ENCODE results near the gene UMODL1.

Gene UMODL1

DNA sequence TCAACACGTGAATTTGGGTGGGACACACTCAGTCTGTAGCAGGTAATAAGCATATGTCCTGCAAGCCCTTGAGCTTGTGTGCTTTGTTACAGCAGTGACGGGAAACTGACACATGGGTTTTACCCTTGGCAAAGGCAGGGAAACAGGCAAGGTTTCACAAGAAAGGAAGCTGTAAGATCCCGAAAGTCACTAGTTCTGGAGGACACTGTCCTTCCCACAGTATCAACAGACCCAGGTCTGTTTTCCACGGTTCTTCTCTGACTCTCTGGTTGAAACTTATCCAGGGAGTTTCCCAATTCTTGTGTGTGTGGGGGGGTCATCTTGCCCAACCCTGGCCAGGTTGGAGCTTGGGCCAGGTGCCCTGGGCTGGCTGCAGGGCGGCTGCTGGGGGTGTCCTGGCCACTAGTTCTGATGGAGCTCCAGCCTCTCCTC is 31.6 kb upstream of the UMODL1 start:
- no peak for DNase-seq

DNA sequence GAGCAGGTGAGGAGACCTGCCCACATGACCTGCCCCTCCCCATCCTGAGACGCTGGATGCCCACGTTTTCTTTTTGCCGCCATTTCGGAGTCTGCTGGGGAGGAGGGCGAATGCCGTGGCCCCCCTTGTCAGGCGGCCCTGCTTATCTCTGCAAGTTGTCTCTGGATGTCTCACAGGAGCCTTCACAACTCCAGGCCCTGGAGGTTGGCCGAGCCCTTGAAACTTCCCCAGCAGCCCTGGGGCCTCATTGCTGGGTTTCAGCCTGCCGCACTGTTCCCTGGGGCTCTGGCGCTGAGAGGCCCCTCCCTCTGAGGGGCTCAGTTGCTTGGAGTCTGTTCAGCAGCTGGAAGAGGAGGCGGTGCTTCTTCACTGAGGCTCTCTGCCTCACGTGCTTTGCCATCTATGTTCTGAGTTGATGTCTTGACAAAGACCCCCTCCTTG is 31.2 kb upstream of the UMODL1 start:
- no peak for DNase-seq

DNA sequence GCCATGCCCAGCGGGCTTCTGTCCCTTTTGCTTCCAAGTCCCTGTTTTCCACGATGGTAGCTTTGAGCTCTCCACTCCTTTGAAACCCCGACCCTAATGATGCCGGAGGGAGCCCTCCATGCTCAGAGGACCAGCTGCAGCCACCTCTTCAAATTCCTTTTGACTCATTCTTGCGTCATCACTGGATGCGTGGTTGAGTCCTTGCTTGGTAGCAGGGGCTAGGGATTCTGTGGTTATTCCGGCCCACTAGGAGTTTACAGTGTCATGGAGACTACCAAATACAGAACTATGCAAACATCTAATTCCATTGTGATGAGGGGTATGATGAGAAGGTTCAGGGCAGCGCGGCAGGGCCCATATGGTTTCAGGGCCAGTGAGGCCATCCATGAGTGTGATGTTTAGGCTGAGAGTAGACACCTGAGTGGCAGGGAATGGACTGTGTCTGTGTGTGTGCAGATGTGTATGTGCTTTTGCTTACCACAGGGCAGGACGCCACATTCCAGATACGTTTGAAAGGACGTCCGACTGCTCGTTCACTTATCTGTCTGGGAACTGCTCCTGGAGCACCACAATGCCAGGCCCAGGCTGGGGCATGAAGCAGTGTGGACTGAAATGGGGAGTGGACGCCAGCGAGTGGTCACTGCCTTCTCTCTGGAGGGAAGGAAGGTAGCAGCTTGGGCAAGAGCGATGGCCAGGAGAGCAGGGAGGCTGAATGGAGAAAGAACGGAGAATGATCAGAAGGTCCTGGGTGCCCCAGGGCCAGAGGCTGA is 30.5 kb upstream of the UMODL1 start:
- no peak for DNase-seq

DNA sequence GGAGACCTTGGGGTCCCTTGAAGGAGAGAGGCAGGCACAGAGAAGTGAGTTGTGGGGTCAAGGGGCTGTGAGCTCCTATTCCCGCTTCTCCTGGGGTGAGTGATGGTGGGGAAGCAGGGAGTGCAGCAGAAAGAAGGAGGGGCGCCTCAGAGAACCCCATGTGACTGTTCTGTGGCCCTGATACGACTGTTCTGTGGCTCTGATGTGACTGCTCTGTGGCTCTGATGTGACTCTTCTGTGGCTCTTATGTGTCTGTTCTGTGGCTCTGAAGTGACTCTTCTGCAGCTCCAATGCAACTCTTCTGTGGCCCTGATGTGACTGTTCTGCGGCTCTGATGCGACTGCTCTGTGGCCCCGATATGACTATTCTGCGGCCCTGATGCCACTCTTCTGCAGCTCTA is 29.9 kb upstream of the UMODL1 start:
- no peak for DNase-seq

DNA sequence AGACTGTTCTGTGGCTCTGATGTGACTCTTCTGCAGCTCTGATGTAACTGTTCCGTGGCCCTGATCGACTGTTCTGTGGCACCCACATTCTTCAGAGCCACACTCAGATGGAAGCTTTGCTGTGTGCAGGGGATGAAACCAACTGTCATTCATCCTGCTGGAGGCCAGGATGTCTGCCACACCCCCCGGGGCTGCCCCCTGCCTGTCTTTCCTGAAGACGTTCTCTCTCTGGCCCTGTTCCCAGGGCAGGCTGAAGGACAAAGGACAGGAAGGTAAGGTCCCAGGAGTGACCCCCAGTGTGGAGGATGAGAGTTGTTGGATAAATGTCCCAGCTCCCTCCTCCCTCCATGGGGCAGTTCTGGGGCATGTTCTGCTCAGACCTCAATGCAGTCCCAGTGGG is 29.4 kb upstream of the UMODL1 start:
- no peak for DNase-seq

DNA sequence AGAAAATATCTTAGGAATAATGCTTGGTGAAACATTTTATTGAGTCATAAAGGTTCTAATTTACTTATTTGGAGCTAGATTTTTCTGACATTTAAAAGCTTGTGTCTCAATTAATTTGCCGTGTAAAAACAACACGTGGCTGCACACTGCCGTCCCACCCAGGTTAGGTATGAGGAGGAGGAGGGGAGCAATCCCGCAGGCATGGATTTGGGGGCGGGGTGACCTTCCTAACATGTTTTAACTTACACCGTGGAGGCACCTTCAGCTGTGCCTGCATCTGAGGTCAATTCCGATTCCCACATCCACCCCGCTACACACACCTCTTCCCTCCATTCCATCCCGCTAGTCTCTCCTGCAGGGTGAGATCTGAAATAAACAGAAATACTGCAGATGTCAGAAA is 28.5 kb upstream of the UMODL1 start:
- DNase-seq = no peak

DNA sequence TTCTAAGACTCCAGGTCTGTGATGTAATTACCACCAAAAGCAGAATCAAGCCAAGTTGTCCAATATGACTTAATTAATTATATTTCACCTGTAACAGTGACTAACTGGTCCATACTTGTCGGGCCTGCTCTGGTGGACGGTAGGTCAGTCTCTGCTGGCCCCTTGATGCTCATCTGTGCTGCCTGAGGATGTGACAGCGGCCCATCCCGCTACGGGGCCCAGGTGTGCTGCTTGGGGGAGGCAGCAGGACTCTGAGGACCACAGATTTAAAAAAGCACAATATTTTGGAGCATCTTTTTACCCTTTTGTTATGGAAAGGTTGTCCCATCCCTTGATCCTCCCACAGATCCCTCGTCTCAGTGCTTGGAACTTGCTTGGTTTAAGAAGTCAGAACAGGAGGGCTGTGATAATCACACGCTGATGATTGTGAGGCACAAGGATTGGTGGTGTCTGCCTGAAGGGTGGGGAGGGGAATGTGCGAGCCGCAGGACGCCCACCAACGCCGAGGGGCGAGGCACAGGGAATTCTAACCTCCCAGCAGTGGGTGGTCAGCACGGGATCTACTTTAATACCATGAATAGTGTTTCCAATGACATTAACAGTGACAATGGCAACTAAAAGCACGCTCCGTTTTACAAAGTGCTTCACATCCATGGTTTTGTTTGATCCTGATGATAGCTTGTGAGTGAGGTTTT is 27.8 kb upstream of the UMODL1 start:
- no peak for DNase-seq

DNA sequence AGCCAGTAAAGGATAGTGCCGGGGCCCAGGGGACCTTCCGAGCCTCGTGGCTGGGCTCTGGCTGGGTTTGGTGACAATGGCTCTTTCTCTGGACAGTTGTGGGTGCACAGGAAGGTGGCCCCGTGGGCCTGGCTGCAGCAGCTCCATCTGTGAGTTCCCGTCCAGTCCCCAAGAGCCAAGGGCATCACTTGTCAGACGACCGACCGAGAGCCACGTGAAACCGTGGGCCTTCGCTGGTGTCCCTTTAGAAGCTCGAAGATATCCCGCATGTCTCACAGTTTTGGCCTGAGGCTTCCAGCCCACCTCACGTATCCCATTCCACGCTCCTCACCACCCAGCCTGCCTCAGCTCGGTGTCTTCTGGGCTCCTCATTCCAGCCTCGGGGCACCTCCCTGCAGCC is 27.2 kb upstream of the UMODL1 start:
- DNase-seq = no peak

DNA sequence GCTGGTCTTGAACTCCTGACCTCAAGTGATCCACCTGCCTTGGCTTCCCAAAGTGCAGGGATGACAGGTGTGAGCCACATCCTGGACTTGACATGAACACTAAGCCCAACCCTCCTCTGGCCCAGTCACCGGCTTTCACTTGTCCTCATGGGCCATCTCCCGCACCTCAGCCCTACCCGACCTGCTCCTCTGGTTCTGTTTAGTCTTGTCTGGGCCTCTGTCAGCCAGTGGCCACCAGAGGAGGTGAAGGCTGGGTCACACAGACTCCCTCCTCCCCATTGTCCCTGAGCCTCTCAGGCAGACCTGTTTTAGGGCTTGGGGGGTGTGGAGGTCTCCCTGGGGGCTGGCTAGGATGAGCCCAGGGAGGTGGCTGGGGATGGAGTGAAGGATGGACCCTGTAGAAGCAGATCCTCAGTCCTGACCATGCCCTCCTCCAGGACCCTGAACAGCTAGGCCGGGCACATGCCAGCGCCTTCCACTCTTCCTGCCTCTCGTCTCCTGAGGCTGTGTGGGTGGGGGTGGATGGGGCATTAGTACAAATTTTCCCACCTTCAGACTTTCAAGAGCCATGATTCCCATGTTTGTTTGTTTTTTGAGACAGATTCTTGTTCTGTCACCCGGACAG is 26.1 kb upstream of the UMODL1 start:
- no peak for DNase-seq

DNA sequence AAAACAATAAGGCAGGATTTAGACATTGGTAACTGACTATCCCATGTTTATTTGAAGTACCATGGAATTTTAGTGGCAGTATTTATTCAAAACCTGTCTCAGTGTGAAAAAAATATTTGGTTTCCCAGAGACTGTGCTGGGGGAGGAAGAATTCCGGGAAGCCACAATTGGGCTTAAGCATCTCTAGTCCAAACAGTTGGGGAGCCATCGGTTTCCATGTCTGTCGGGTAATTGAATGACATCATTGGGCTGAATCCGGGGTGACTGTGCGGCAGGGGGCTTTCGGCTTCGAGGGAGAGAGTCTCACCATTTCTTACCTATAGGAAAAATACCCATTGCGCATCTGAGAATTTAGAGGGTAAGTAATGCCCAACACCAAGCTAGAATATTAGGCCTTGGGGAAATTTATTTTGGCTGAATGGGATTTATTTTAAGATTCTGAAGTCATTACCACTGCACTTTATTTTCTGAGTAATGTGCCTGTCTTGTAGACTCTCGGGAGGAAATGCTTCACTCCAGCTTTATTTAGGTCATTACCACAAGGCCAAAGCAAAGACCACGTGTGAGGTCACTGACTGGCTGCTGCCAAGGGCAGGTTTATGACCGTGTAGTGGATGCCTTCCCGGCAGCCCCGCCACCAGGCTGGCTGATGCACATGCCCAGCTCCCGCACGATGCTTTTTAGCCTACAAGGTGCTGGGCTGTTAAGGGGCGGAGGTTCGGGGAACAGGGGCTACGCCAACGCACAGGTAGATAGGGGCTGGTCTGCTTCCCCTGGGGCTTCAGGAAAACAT is 23.1 kb upstream of the UMODL1 start:
- DNase-seq = no peak

DNA sequence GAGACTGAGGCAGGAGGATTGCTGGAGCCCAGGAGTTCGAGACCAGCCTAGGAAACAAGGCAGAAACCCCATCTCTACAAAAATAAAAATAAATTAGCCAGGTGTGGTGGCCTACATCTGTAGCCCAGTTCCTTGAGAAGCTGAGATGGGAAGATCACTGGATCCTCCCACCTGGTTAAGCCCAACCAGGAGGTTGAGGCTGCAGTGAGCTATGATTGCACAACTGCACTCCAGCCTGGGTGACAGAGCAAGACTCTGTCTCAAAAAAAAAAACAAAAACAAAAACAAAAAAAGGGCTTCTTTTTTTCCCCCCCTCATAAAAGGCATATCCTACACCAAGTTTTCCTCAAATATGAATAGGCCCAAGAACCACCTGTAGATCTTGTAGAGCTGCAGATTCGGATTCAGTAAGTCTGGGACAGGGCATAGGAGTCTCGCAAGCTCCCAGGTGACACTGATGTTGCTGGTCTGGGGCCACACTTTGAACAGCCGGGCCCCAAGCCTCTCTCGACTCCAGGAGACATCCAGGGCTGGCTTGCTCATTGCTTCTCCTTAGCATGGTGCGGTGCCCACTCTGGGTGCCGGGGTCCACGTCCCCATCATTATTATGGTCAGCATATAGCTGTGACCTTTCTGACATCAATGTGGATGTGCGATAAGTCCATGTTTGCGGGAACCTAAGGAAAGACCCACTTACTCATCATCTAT is 22.1 kb upstream of the UMODL1 start:
- no peak for DNase-seq

DNA sequence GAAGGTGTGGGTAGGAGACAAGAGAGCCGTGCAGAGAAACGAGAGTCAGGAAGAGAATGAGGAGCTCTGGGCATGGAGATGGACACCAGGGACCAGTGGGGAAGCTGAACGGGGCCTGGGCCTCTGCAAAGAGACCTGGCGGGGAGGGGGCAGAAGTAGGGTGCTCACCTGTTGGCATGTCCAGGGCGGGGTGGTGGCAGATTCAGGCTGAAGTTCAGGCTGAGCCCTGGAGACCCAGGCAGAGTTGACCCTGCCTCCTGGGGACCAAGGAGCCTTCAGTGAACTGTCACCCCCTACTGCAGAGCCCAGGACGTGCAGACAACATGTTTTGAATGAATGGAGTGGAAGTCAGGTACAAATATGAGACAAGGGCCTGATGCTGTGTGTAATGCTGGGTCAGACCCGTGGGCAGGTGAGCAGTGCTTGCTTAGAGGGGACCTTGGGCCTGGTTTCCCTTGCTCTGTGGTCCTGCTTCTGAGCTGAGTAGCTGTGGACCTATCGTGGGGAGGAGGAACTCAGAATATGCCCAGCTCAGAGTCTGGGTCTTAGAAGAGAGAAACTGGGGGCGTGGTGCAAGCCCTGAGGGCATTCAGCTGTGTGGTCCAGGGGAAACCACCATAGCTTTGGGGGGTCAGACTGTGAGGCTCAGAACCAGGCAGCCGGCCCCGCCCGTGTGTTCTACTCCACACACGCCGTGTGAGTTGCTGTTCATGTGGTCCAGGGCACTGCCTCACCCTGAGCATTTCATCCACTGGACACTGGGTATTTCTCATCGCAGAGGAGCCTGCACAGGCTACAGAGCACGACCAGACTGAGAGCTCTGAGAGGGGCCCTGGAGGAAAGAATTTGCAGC is 21.3 kb upstream of the UMODL1 start:
- DNase-seq = no peak

DNA sequence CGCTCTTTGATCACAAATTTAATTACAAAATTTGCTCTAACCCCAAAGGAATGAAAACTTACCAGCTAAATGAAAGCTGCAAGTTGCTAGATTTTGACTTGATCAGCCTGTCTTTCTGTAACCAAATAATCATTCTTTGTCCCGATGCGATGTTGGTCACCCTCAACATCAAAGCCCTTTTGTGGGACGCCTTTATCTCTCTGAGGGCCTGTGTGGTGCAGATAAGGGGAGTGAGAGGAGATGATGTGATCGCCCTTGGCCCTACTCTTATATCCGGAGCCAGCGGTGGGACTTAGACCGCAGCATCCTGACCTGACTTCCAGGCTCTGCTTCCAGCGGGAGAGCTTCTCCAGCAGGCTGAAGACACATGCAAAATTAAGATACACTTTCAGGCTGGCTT is 19.3 kb upstream of the UMODL1 start:
- no peak for DNase-seq

DNA sequence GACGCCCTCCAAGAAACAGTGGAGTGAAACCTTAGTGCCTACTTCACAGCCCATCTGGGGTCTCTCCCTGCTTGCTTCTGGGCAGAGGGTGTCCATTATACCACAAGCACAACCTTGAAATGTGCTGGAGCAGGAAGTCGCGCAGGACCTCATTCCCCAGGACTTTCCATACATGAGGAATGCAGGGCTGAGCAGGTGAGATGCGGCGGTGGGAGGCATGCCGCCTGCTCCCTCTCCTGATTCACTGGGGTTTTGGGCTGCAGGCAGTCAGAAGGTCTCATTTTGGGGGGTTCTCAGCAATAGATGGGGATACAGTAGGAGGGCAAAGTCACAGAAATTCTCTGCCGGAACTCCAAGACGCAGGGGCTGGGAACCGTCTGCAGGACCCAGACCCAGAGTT is 15.7 kb upstream of the UMODL1 start:
- DNase-seq = no peak

DNA sequence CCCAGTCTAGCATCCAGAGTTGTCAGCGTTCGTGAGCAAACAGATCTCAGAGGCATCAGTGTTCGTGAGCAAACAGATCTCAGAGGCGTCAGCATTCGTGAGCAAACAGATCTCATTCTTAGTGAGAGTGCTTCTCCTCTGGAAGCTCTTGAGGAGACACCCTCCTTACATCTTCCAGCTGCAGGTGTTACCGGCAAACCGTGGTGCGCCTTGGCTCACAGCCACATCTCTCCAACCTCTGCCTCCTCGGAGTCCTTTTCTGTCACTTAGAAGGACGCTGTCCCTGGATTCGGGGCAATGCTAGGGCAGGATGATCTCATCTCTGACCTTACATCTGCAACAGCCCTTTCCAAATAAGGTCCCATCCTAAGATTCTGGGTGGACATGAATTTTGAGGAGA is 14.6 kb upstream of the UMODL1 start:
- no peak for DNase-seq

DNA sequence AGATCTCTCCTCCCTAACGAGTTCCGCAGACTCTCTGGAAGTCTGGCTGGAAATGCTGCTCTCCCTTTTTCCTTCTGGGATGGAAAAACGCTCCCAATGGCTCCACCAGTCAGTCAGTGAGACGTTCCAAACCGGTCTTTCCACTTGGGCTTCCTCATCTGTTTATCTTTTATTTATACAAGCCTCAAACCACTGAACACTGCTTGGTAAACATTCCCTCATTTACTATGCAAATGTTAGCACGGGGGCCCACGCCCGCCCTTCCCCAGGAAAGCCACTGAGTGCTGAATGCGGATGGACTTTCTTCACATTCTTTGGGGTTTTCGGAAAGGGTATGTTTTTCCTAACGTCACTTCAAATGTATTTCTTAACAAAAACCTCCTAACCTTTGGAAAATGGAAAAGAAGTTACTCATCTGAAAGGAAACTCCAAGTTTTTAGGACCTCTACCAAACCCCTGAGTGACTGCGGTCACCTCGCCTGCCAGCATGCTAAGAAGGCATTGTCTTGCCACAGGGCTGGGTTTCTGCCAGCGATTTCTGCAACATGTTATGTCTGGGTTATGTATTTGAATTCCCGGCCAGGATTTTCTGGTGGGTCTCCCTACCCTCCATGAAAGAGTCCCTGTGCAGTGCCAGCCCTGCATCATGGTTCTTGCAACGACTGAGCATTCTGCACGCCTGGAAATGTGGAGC is 14.0 kb upstream of the UMODL1 start:
- DNase-seq = no peak

DNA sequence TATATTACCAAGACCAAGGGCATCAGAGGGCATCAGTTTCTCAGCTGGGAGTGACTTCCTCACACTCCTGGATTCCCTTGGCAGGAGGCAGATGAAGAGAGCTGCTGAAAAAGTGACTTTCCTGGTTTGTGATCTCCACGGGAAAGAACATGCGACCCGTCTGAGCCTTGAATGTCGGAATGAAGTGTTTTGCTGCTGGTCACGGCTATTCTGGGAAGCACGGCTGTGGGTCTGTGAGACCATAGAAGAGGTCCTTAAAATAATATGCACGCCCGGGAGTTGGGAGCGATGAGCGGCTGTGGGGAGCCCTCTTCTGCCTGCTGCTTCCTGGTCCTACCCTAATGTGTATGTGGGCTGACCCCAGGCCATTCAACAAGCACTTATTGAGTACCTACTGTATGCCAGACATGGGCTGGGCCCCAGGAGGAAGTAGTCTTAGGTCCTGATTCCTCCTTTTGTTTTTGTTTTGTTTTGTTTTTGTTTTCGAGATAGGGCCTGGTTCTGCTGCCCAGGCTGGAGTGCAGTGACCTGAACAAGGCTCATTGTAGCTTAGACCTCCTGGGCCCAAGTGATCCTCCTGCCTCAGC is 13.2 kb upstream of the UMODL1 start:
- no peak for DNase-seq

DNA sequence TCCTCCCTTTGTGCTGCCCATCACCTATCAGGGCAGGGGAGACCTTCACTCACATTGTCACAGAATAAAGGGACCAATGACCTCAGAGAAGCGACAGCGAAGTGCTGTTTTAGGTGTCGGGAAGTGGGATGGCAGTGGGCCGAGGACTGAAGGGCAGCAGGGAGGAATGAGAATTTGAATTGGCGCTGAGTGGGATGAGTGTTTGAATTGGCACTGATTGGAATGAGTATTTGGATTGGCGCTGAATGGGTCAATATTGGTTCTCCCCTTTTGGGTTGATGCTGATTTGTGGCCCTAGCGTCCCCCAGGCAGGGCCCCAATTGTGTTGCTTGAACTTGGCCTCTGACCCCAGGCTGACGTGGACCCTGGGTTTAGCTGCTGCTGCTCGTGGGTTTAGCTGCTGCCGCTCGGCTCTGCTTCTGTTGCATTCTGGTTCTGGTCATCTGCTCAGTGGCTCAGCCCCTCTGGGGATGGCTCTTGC is 12.4 kb upstream of the UMODL1 start:
- no peak for DNase-seq

DNA sequence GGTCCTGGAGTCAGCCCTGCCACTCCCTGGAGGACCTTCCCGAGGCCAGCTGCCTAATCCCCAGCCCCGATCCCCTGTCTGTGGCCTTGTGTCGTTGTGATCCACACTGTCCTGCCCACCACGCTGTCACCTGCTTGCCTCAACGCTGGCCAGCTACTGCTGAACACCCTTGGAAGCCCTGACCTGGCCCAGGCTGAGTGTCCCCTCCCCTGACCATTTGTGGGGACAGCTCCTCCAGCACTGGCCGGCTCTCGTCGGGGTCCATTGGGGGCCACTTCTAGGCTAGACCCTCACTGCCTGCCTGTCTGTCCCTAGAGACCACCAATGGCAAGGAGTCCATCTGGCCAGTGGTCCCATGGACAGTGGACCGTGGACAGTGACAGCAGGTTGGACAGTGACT is 12.0 kb upstream of the UMODL1 start:
- DNase-seq = no peak

DNA sequence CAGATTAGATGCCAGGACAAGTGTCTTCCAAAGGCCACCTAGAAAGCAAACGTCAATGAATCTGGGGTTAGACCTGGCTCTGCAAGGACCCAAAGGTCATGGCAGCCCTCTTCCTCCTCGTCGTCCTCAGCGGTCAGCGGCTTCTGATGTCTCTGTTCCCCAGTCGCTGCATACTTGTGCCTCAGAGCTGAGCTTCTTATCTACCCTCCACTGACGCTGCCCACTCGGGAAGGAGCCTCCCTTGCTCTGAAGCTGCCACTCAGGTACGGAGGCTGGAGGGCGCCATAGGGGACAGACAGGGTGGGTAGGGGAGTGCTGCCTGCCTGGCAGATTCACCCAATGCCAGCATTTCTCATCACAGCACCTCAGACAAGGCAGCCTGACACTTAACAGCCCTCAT is 11.4 kb upstream of the UMODL1 start:
- DNase-seq = no peak

DNA sequence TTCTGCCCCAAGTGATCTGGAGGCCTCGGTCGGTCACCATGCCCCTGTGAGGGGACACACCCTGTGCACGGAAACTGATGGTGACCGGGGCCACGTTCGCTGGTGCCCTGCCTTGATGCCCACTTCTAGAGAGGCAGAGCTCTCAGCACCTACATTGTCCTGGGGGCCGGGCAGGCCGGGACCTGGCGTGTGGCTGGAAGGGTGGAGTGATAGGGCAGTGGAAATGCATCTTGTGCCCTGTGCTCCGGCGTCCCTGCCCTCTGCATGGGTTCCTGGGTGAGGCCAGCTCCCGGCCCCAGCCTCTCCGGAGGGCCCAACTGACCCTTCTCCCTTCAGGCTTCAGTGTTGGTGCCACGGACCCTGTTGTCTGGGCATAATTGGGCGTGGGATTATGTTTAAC is 11.0 kb upstream of the UMODL1 start:
- DNase-seq = no peak
